HepG2 (cell line): ENCODE results near the gene ASB16. TPM values are rescaled to one million over a fixed set of nuclear protein-coding genes. Genes with fewer than 3 reads are reported as not detected.

Experiments
- ATF5 ChIP-seq: sonication (generic); formaldehyde crosslinking; IDR thresholded peaks from 2 replicates; pipeline ENCODE4 v1.4.0; 2020; ENCODE audit warnings: mild to moderate bottlenecking, low read depth, missing genetic modification reagents
- ATF6 ChIP-seq: sonication (generic); formaldehyde crosslinking; conservative IDR thresholded peaks from 2 replicates; pipeline ENCODE4 v1.4.0; 2020; ENCODE audit warnings: missing genetic modification reagents
- CHD2 ChIP-seq: IDR thresholded peaks from 2 replicates; pipeline ENCODE4 v1.6.1; 2011; ENCODE audit warnings: low read depth, low read length, improper control_type of control experiment
- EHMT2 ChIP-seq: fragments of 200-600 bp; sonication (generic); IDR thresholded peaks from 2 replicates; pipeline ENCODE4 v1.7.0; 2017; ENCODE audit warnings: antibody characterized with exemption, low read depth, low read length, borderline replicate concordance
- ISL2 ChIP-seq: sonication (generic); formaldehyde crosslinking; IDR thresholded peaks from 2 replicates; pipeline ENCODE4 v1.5.0; 2020; ENCODE audit warnings: missing genetic modification reagents
- MATR3 ChIP-seq: sonication (generic); formaldehyde crosslinking; IDR thresholded peaks from 2 replicates; pipeline ENCODE4 v1.4.0; 2020; ENCODE audit warnings: missing genetic modification reagents
- NFE2L1 ChIP-seq: sonication (generic); formaldehyde crosslinking; IDR thresholded peaks from 2 replicates; pipeline ENCODE4 v1.4.0; 2020; ENCODE audit warnings: missing genetic modification reagents, mild to moderate bottlenecking, borderline replicate concordance
- NFE2L2 ChIP-seq: fragments of 150-350 bp; IDR thresholded peaks from 2 replicates; pipeline ENCODE4 v1.6.1; 2014; ENCODE audit warnings: low read length
- NR0B2 ChIP-seq: sonication (generic); formaldehyde crosslinking; IDR thresholded peaks from 2 replicates; pipeline ENCODE4 v1.4.0; 2020; ENCODE audit warnings: mild to moderate bottlenecking, missing genetic modification reagents
- REL ChIP-seq: sonication (generic); formaldehyde crosslinking; conservative IDR thresholded peaks from 2 replicates; pipeline ENCODE4 v1.8.0; 2022; ENCODE audit warnings: mild to moderate bottlenecking, missing genetic modification reagents, moderate library complexity
- TERF1 ChIP-seq: sonication (generic); formaldehyde crosslinking; IDR thresholded peaks from 2 replicates; pipeline ENCODE4 v1.8.0; 2022; ENCODE audit warnings: mild to moderate bottlenecking, missing genetic modification reagents, moderate library complexity
- TRAFD1 ChIP-seq: sonication (generic); formaldehyde crosslinking; IDR thresholded peaks from 2 replicates; pipeline ENCODE4 v1.5.1; 2020; ENCODE audit warnings: missing genetic modification reagents, mild to moderate bottlenecking, borderline replicate concordance
- ZBTB1 ChIP-seq: sonication (generic); formaldehyde crosslinking; IDR thresholded peaks from 2 replicates; pipeline ENCODE4 v1.4.0; 2020; ENCODE audit warnings: missing genetic modification reagents, borderline replicate concordance
- ZBTB49 ChIP-seq: sonication (generic); formaldehyde crosslinking; IDR thresholded peaks from 2 replicates; pipeline ENCODE4 v1.4.0; 2020; ENCODE audit warnings: missing genetic modification reagents, borderline replicate concordance
- ZNF276 ChIP-seq: sonication (generic); formaldehyde crosslinking; IDR thresholded peaks from 2 replicates; pipeline ENCODE4 v1.4.0; 2020; ENCODE audit warnings: mild to moderate bottlenecking, low read depth, missing genetic modification reagents
- ZNF354B ChIP-seq: sonication (generic); formaldehyde crosslinking; IDR thresholded peaks from 2 replicates; pipeline ENCODE4 v1.8.0; 2022; ENCODE audit warnings: mild to moderate bottlenecking, missing genetic modification reagents
- polyA plus RNA-seq, 8 experiments: library from polyadenylated mRNA; depleted of rRNA in 3 of 8; stranded (reverse) in 7 of 8; unstranded in 1 of 8; fragments of >200 nt; fragmentation: Illumina TruSeq in 4 of 8; extraction: Trizol in 4 of 8; gene quantifications; 2 replicates each; pipeline versions ENCODE4 v1.2.1 to v1.2.3, GENCODE V29; 2011 to 2016; ENCODE audit warnings: low read depth in 4 of 8, missing spikeins in 1 of 8, mixed read lengths in 1 of 8; ENCODE audit not compliant: insufficient read depth in 1 of 8
- total RNA-seq, 5 experiments: library from RNA; depleted of rRNA; stranded (reverse); fragments of >200 nt; fragmentation: Illumina TruSeq; extraction: Trizol; gene quantifications; 2 replicates each; pipeline ENCODE4 v1.2.3, GENCODE V29; 2016; ENCODE audit warnings: low read depth in 1 of 5

Gene ASB16
- total and polyA plus RNA-seq, 2 of the 13 experiments (the other 11 are each of a cell fraction or from before 2014, with no cell fraction given): 0.07 TPM; not detected in 1

- TF ChIP-seq EHMT2 (no peak), ATF5 (CRISPR knock-in tag) (no peak), ISL2 (peak; percentile 68), MATR3 (CRISPR knock-in tag) (no peak), ZBTB1 (no peak), CHD2 (no peak), NFE2L2 (no peak), ZBTB49 (CRISPR knock-in tag) (no peak), REL (CRISPR knock-in tag) (no peak), NR0B2 (CRISPR knock-in tag) (no peak), ZNF276 (CRISPR knock-in tag) (0 out of 2 replicates have a peak, but pooled peaks have one; percentile 37), TRAFD1 (CRISPR knock-in tag) (peak; percentile 42; the same call in 1 of the 2 replicates), ZNF354B (CRISPR knock-in tag) (no peak), ATF6 (CRISPR knock-in tag) (no peak), NFE2L1 (CRISPR knock-in tag) (no peak), TERF1 (no peak)
Observed at GRCh38 chr17:44123356-44124117, 47.0 kb upstream of the ASB16 start, which contains the start of gene HDAC5 (continued).
